Measurements from ENCODE around the gene MAML1. TPM values are rescaled to one million over a fixed set of nuclear protein-coding genes. Genes with fewer than 3 reads are reported as not detected.

MAML1 gene
- total RNA-seq, 1 experiment from 2014 or later, result 10.6 TPM

DNA sequence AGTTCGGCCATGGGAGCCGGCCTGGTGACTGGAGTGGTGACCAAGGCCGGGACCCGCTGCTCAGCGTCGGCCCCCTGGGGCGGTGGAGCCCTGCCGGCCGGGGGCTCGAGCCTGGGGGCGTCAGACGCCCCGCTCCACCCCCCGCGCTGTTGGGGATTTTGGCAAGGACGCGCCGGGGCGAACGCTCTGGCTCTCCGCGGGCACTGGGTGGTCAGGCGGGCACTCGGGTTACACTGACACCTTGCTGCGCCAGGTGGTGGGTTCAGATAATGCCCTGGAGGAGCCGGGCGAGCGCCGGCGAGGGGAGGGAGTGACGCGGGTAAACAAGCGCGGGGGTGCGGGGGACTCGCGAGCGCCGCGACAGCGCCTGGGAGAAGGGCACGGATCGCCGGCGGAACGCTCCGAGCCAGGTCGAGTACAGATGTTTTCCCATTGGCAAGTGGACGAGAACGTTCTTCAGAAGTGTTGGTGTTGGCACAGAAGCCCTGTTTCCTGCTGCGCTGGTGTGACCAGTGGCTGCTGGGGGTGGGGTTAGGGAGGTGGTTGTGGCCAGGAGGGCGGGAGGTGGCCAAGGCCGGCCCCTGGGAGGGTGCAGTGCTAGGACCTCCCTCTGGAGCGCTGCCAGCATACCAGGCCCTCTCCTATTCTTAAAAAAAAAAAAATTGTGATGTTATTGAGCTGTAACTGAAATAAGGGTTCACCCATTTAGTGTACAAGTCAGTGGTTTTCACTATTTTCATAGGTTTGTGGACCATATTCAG is 88.9 kb downstream of the MAML1 start:
- no peaks in the 10 kb centered on the region for H3K27me3 ChIP-seq (ENCODE audit: low read length)
- peak overlapping the region; percentile 89 for H3K4me2 ChIP-seq (ENCODE audit: low read length)
- TF ChIP-seq EZH2phosphoT487 (IDR thresholded peaks at IDR 0.05; ENCODE audit: borderline replicate concordance, low read length), result no peak
- TF ChIP-seq, protein P1, sequence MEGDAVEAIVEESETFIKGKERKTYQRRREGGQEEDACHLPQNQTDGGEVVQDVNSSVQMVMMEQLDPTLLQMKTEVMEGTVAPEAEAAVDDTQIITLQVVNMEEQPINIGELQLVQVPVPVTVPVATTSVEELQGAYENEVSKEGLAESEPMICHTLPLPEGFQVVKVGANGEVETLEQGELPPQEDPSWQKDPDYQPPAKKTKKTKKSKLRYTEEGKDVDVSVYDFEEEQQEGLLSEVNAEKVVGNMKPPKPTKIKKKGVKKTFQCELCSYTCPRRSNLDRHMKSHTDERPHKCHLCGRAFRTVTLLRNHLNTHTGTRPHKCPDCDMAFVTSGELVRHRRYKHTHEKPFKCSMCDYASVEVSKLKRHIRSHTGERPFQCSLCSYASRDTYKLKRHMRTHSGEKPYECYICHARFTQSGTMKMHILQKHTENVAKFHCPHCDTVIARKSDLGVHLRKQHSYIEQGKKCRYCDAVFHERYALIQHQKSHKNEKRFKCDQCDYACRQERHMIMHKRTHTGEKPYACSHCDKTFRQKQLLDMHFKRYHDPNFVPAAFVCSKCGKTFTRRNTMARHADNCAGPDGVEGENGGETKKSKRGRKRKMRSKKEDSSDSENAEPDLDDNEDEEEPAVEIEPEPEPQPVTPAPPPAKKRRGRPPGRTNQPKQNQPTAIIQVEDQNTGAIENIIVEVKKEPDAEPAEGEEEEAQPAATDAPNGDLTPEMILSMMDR (conservative IDR thresholded peaks at IDR 0.05; ENCODE audit: low read depth, low read length), result no peak
- no peak for TF ChIP-seq EZH2 (IDR thresholded peaks at IDR 0.05; ENCODE audit: low read length, unreplicated experiment)
- H3K4me1 ChIP-seq (ENCODE audit: insufficient read depth, low read length), result peaks cover 41% of the 10 kb centered on the region
- BruUV-seq (replicated peaks), result no TSS peak
- H3K9ac ChIP-seq (ENCODE audit: low read length), result peak overlapping the region; percentile 94
- peak overlapping the region; percentile 93 for H3K4me3 ChIP-seq (ENCODE audit: low read length)
- H3K27ac ChIP-seq (ENCODE audit: low read length), result peak overlapping the region; percentile 96
- peaks cover 23% of the 10 kb centered on the region for H3K36me3 ChIP-seq (ENCODE audit: low read depth, low read length)
- H3F3A ChIP-seq (ENCODE audit: low read length, unreplicated experiment), result no peaks in the 10 kb centered on the region
- peaks cover 56% of the 10 kb centered on the region for H3K79me2 ChIP-seq (ENCODE audit: low read length)
- H3K9me2 ChIP-seq (replicated peaks; ENCODE audit: low read length), result no peaks in the 10 kb centered on the region
- peaks cover 50% of the 10 kb centered on the region for H4K20me1 ChIP-seq (ENCODE audit: low read length)
- DNase-seq, result peak; percentile 80
- POLR2A ChIA-PET (ENCODE audit: unreplicated experiment), result interaction anchor here (0.9 kb wide), 1 partner anchor 10 kb away, joined by 5 read pairs; no protein-coding TSS in a partner anchor
- peak; percentile 50 for ATAC-seq
- no peak overlapping the region for H2AFZ ChIP-seq (ENCODE audit: low read length)
- intact Hi-C loops (cut with micrococcal nuclease), result loop anchor here (2.0 kb wide), 1 partner anchor 59 kb away; no protein-coding TSS in a partner anchor
- H3K9me3 ChIP-seq (ENCODE audit: low read length), result no peaks in the 10 kb centered on the region
- CTCF ChIA-PET, result no interaction called here

DNA sequence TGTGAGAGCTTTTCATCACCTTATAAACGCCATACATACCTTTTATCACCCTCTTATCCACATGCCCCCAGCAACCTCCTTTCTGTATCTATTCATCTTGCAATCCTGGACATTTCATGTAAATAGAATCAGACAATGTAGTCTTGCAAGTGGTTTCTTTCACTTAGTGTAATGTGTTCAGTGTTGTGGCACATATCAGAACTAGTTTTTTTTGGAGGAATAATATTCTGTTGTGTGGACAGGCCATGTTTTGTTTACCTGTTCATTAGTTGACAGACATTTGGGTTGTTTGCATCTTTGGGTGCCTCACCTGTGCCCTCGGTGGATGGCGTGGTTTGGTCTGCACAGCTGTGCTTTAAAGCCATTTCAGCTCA is 89.4 kb downstream of the MAML1 start:
- Histone ChIP-seq H3K9ac (ENCODE audit: low read length) (peak overlapping the region; percentile 94; the same call in 1 of the 2 replicates), H2AFZ (ENCODE audit: low read length) (no peak overlapping the region), H3K36me3 (ENCODE audit: low read depth, low read length) (peaks cover 28% of the 10 kb centered on the region), H3K27me3 (ENCODE audit: low read length) (no peaks in the 10 kb centered on the region), H3K4me2 (ENCODE audit: low read length) (peak overlapping the region; percentile 89), H3K4me3 (ENCODE audit: low read length) (peak overlapping the region; percentile 93), H3K27ac (ENCODE audit: low read length) (no peak overlapping the region), H3K79me2 (ENCODE audit: low read length) (peaks cover 56% of the 10 kb centered on the region), H4K20me1 (ENCODE audit: low read length) (peaks cover 50% of the 10 kb centered on the region), H3F3A (ENCODE audit: low read length, unreplicated experiment) (no peaks in the 10 kb centered on the region), H3K9me2 (replicated peaks; ENCODE audit: low read length) (no peaks in the 10 kb centered on the region), H3K9me3 (ENCODE audit: low read length) (no peaks in the 10 kb centered on the region), H3K4me1 (ENCODE audit: insufficient read depth, low read length) (peaks cover 41% of the 10 kb centered on the region)
- intact Hi-C loops (cut with micrococcal nuclease), result no loop called here
- ChIA-PET CTCF (no interaction called here), POLR2A (ENCODE audit: unreplicated experiment) (no interaction called here)
- BruUV-seq (replicated peaks), result TSS peak; percentile 55
- ATAC-seq, result no peak
- DNase-seq, result no peak
- no peak for TF ChIP-seq EZH2 (IDR thresholded peaks at IDR 0.05; ENCODE audit: low read length, unreplicated experiment)
- TF ChIP-seq, protein P1 (conservative IDR thresholded peaks at IDR 0.05; ENCODE audit: low read depth, low read length), result no peak
- TF ChIP-seq EZH2phosphoT487 (IDR thresholded peaks at IDR 0.05; ENCODE audit: borderline replicate concordance, low read length), result no peak

DNA sequence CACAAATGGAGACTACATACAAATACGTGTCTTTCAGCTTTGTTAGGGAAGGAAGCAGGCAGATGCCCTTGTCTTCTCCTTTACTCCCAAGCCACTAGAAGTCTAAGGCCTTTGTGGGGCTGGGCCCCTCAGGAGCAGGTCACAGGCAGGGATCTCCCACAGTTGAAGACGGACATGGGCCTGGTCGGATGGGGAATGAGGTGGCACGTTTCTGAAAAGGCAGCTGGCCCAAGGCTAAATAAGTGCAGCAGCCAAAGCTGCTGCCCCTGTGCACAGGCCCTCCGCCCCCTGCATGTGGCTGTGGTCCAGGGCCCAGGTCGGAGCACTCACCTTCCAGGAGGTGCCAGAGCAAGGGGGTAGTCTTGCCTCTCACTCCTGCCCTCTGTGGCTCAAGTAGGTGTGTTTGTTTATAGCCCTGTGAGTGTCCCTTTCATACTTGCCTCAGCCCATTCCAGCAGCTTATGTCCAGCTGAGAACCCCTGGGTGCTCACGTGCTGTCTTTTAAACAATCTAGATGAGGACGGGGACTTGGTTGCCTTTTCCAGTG is 89.9 kb downstream of the MAML1 start:
- H3K27me3 ChIP-seq (ENCODE audit: low read length), result no peaks in the 10 kb centered on the region
- peaks cover 50% of the 10 kb centered on the region for H4K20me1 ChIP-seq (ENCODE audit: low read length)
- H3K9me3 ChIP-seq (ENCODE audit: low read length), result no peaks in the 10 kb centered on the region
- H3K79me2 ChIP-seq (ENCODE audit: low read length), result peaks cover 56% of the 10 kb centered on the region
- H3K4me1 ChIP-seq (ENCODE audit: insufficient read depth, low read length), result peaks cover 44% of the 10 kb centered on the region
- H2AFZ ChIP-seq (ENCODE audit: low read length), result no peak overlapping the region
- H3K9me2 ChIP-seq (replicated peaks; ENCODE audit: low read length), result no peaks in the 10 kb centered on the region
- H3K9ac ChIP-seq (ENCODE audit: low read length), result peak overlapping the region; percentile 94; the same call in 1 of the 2 replicates
- H3K4me2 ChIP-seq (ENCODE audit: low read length), result peak overlapping the region; percentile 89
- no TSS peak for BruUV-seq (replicated peaks)
- TF ChIP-seq, protein P1 (conservative IDR thresholded peaks at IDR 0.05; ENCODE audit: low read depth, low read length), result no peak
- no peak for TF ChIP-seq EZH2 (IDR thresholded peaks at IDR 0.05; ENCODE audit: low read length, unreplicated experiment)
- TF ChIP-seq EZH2phosphoT487 (IDR thresholded peaks at IDR 0.05; ENCODE audit: borderline replicate concordance, low read length), result no peak
- intact Hi-C loops (cut with micrococcal nuclease), result no loop called here
- POLR2A ChIA-PET (ENCODE audit: unreplicated experiment), result no interaction called here
- ATAC-seq (no peak), DNase-seq (no peak)
- H3K27ac ChIP-seq (ENCODE audit: low read length), result no peak overlapping the region
- no peaks in the 10 kb centered on the region for H3F3A ChIP-seq (ENCODE audit: low read length, unreplicated experiment)
- H3K36me3 ChIP-seq (ENCODE audit: low read depth, low read length), result peaks cover 31% of the 10 kb centered on the region
- H3K4me3 ChIP-seq (ENCODE audit: low read length), result peak overlapping the region; percentile 93
- CTCF ChIA-PET, result no interaction called here
